Parietal lobe (tissue), 2 donors: ENCODE data around the gene ALK. TPM values are rescaled to one million over a fixed set of nuclear protein-coding genes. Genes with fewer than 3 reads are reported as not detected.

ENCODE experiments used
- small RNA-seq: library from RNA; depleted of rRNA; stranded (forward); fragments of <200 nt; gene quantifications from one replicate; pipeline ENCODE3, GENCODE V24; 2014; ENCODE audit warnings: low replicate concordance
- total RNA-seq: library from RNA; depleted of rRNA; stranded (reverse); fragments of >200 nt; gene quantifications from one replicate; pipeline ENCODE4 v1.2.3, GENCODE V29; 2014

Gene ALK
- 2.5 TPM for total RNA-seq

DNA sequence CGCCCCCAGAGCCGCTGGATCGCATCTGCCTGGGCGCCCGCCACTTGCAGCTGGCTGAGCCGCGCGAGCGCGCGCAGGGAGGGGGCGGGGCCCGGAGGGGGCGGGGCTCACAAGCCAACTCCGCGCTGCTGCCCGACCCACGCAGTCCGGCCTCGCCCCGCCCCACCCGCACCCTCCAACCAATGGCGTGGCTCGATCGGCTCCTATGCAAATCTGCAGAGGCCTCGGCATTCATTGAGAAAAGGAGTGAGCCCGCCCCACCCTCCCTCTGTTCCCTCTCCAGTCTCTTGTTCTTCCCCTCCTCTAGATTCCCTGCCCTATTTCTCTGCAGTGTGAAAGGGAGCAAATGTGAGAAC lies at the start of gene ALK:
TSS of gene ALK (minus strand) at position 27 of the 356 bp plus-strand sequence. CDS start 927 bp downstream, outside the sequence.

Small RNAs within 50 kb of the gene (small RNA-seq; reads per million reads assigned to genes)
- gene RN7SL516P, result not detected

Other genes starting within 250 kb of the ALK start
- gene YPEL5, start 225.4 kb upstream of the ALK start, total RNA-seq, result 82.3 TPM